ENCODE measurements around the gene HNRNPA2B1. TPM values are rescaled to one million over a fixed set of nuclear protein-coding genes. Genes with fewer than 3 reads are reported as not detected.

The HNRNPA2B1 gene
- total and polyA plus RNA-seq, 2 of the 4 experiments (the other 2 are of a cell fraction), result 49.3 to 515 TPM

GRCh38 chr7:26193432-26194207 lies 6.9 kb downstream of the HNRNPA2B1 start:
- intact Hi-C loops (cut with micrococcal nuclease), result no loop called here
- H3K4me2 ChIP-seq (ENCODE audit: low read depth, low read length), result no peak overlapping the region
- 80% methylated on average over 1 of the region's 8 CpGs; no CpG with 5 or more reads in 1 of the 2 experiments for WGBS, 2 experiments (ENCODE audit: extremely low coverage in 2 of 2, insufficient read length in 1 of 2)
- ChIA-PET CTCF (interaction anchor here (0.7 kb wide), 1 partner anchor 102 kb away, joined by 3 read pairs; no protein-coding TSS in a partner anchor), POLR2A (ENCODE audit: unreplicated experiment) (no interaction called here)
- H4K5ac ChIP-seq (ENCODE audit: low read depth, low read length), result no peak overlapping the region
- no peak overlapping the region for H2BK120ac ChIP-seq (ENCODE audit: low read depth, low read length)
- no peak overlapping the region for H3K56ac ChIP-seq (ENCODE audit: extremely low read depth, insufficient read depth, low read length)
- peaks cover 88% of the 10 kb centered on the region for H4K20me1 ChIP-seq (ENCODE audit: insufficient read depth, low read length)
- no peak overlapping the region for H3K4ac ChIP-seq (ENCODE audit: low read depth, low read length)
- no peak overlapping the region for H2BK5ac ChIP-seq (ENCODE audit: low read depth, low read length, poor library complexity, severe bottlenecking)
- H3K27me3 ChIP-seq (ENCODE audit: control insufficient read depth, insufficient read depth, low read length), result no peaks in the 10 kb centered on the region
- DNase-seq (no peak), ATAC-seq (ENCODE audit: low read depth) (no peak)
- H3K4me1 ChIP-seq (ENCODE audit: control insufficient read depth, insufficient read depth, low read length), result peaks cover 5% of the 10 kb centered on the region
- no peak overlapping the region for H2BK20ac ChIP-seq (ENCODE audit: low read depth, low read length)
- H2AFZ ChIP-seq (replicated peaks; ENCODE audit: low read length, poor library complexity), result no peak overlapping the region
- no TSS peak for BruUV-seq (replicated peaks)
- H3K18ac ChIP-seq (ENCODE audit: low read depth, low read length), result no peak overlapping the region
- TF ChIP-seq NFE2L2 (IDR thresholded peaks at IDR 0.05; ENCODE audit: low read depth, low read length), result no peak
- no peak for TF ChIP-seq MXI1 (IDR thresholded peaks at IDR 0.05; ENCODE audit: borderline replicate concordance, low read depth, low read length)
- TF ChIP-seq, protein P1, sequence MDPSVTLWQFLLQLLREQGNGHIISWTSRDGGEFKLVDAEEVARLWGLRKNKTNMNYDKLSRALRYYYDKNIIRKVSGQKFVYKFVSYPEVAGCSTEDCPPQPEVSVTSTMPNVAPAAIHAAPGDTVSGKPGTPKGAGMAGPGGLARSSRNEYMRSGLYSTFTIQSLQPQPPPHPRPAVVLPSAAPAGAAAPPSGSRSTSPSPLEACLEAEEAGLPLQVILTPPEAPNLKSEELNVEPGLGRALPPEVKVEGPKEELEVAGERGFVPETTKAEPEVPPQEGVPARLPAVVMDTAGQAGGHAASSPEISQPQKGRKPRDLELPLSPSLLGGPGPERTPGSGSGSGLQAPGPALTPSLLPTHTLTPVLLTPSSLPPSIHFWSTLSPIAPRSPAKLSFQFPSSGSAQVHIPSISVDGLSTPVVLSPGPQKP (IDR thresholded peaks at IDR 0.05; ENCODE audit: borderline replicate concordance, low read depth, low read length), result no peak
- no peak for TF ChIP-seq CEBPB (IDR thresholded peaks at IDR 0.05; ENCODE audit: low read depth, low read length)
- no peak for TF ChIP-seq CHD1 (IDR thresholded peaks at IDR 0.05; ENCODE audit: low read depth, low read length)
- TF ChIP-seq RAD21 (IDR thresholded peaks at IDR 0.05; ENCODE audit: low read length), result no peak
- TF ChIP-seq MAZ (IDR thresholded peaks at IDR 0.05; ENCODE audit: borderline replicate concordance, low read depth, low read length), result no peak
- TF ChIP-seq RCOR1 (IDR thresholded peaks at IDR 0.05; ENCODE audit: insufficient replicate concordance, low read length), result no peak
- TF ChIP-seq USF2 (IDR thresholded peaks at IDR 0.05; ENCODE audit: low read depth, low read length), result no peak
- peaks cover 51% of the 10 kb centered on the region for H3K36me3 ChIP-seq (ENCODE audit: control insufficient read depth, insufficient read depth, low read length)
- in situ Hi-C loops (cut with MboI; ENCODE audit: low sequenced_read_pairs), result loop anchor here (10.0 kb wide), 2 partner anchors 911 to 951 kb away; partner anchors contain the start of genes HOXA2, HOXA5 and HOXA6
- H3K23ac ChIP-seq (ENCODE audit: low read depth, low read length), result no peak overlapping the region
- H2AK9ac ChIP-seq (replicated peaks; ENCODE audit: low read depth, low read length, poor library complexity), result no peak overlapping the region
- H4K8ac ChIP-seq (ENCODE audit: low read depth in 2 of 2, low read length in 2 of 2), result no peak overlapping the region
- H3K9me1 ChIP-seq (ENCODE audit: insufficient read depth, low read length), result no peaks in the 10 kb centered on the region
- dilution Hi-C loops (cut with HindIII; ENCODE audit: low sequenced_read_pairs, unreplicated experiment), result no loop called here
- no peak overlapping the region for H3K4me3 ChIP-seq (ENCODE audit: insufficient read depth, low read depth, low read length)
- H3K14ac ChIP-seq (replicated peaks; ENCODE audit: low read depth, low read length), result no peak overlapping the region
- no peak overlapping the region for H4K91ac ChIP-seq (ENCODE audit: insufficient read depth, low read depth, low read length)
- H3K9ac ChIP-seq (ENCODE audit: low read depth, low read length), result no peak overlapping the region
- H3K79me1 ChIP-seq (ENCODE audit: low read depth in 1 of 2, low read length in 2 of 2), result peaks cover 27 to 47% of the 10 kb centered on the region in 2 experiments
- no peak overlapping the region for H2AK5ac ChIP-seq (ENCODE audit: low read depth, low read length)
- H3K9me3 ChIP-seq (ENCODE audit: control insufficient read depth, insufficient read depth, low read length), result no peaks in the 10 kb centered on the region
- no peak overlapping the region for H2BK15ac ChIP-seq (ENCODE audit: low read depth, low read length)
- no peak overlapping the region for H3K27ac ChIP-seq (ENCODE audit: insufficient read depth, low read length)

Data from IMR-90 (cell line).